ENCODE measurements around the gene EAPP.
"Not testable (repeated sequence)": the region's sequence is repeated elsewhere in the genome, so short reads cannot be mapped to it uniquely, and the experiment has no call there.

The EAPP gene, protein sequence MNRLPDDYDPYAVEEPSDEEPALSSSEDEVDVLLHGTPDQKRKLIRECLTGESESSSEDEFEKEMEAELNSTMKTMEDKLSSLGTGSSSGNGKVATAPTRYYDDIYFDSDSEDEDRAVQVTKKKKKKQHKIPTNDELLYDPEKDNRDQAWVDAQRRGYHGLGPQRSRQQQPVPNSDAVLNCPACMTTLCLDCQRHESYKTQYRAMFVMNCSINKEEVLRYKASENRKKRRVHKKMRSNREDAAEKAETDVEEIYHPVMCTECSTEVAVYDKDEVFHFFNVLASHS

DNA sequence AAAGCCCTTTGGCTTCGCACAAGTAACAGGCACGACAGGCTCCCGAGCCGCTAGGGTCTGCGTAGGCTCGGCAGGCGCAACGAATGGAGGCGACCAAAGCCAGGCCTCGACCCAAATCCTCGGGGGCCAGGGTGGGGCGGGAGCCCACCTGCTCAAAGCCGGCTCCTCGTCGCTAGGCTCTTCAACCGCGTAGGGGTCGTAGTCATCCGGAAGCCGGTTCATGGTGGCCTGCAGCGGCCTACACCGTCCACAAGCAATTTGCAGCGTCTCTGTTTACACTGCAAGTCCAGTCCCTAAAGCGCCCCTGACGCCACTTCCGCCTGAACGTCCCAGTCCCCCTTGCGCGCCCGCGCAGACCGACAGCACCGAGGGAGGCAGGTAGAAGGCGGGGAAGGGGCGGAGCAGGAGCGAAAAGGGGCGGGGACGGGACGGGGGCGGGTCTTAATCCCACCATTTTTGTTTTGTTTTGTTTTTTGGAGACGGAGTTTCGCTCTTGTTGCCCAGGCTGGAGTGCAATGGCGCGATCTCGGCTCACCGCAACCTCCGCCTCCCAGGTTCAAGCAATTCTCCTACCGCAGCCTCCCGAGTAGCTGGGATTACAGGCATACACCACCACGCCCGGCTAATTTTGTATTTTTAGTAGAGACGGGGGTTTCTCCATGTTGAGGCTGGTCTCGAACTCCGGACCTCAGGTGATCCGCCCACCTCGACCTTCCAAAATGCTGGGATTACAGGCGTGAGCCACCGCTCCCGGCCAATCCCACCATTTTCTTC lies at the start of gene EAPP:
EAPP (minus strand) TSS at position 295 of the 774 bp plus-strand sequence; CDS start at position 222, 73 bp downstream.
- in situ Hi-C loops (cut with MboI; ENCODE audit: low sequenced_read_pairs), result no loop called here

DNA sequence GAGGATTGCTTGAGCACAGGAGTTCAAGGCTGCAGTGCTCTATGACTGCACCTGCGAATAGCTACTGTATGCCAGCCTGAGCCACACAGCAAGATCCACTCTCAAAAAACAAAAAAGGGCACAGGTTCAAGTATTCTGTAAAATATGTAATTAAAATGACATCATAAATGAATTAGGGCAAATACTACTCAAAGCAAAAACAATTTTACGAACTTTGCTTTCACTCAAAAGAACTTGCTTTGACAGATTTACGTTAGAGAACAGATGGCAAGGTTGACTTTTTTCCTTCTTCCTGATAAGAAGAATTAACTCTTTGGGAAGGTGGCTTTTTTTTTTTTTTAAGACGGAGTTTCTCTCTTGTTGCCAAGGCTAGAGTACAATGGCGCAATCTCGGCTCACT lies 44.0 kb upstream of the EAPP start:
- in situ Hi-C loops (cut with MboI; ENCODE audit: low sequenced_read_pairs), result no loop called here

DNA sequence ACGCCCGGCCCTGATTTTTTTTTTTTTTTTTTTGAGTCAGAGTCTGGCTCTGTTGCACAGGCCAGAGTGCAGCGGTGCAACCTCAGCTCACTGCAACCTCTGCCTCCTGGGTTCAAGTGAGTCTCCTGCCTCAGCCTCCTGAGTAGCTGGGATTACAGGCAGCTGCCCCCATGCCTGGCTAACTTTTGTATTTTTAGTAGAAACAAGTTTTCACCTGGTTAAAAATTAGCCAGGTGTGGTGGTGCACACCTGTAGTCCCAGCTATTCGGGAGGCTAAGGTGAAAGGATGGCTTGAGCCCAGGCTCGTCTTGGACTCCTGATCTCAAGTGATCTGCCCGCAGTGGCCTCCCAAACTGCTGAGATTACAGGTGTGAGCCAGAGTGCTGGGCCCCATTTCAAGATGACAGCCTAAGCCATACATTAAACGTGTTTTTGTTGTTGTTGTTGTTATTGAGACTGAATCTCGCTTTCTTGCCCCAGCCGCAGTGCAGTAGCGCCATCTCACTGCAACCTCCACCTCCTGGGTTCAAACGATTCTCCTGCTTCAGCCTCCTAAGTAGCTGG lies 42.7 kb upstream of the EAPP start:
- in situ Hi-C loops (cut with MboI; ENCODE audit: low sequenced_read_pairs), result no loop called here

- in situ Hi-C loops (cut with MboI; ENCODE audit: low sequenced_read_pairs), result no loop called here
Observed at GRCh38 chr14:34580381-34580780, 40.9 kb upstream of the EAPP start.

GRCh38 chr14:34571771-34572170 lies 32.3 kb upstream of the EAPP start:
- in situ Hi-C loops (cut with MboI; ENCODE audit: low sequenced_read_pairs), result no loop called here

DNA sequence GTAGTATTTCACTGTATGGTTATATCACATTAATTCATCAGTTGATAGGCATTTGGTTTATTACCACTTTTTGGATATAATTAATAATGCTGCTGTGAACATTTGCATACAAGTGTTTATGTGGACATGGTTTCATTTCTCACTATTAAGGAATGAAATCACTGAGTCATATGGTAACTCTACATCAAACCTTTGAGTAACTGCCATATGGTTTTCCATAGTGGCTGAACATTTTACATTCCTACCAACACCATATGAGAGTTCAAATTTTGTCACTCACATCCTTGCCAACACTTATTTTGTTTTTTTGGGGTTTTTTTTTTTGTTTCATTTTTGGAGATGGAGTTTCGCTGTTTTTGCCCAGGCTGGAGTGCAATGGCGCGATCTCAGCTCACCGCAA lies 30.2 kb upstream of the EAPP start:
- in situ Hi-C loops (cut with MboI; ENCODE audit: low sequenced_read_pairs), result no loop called here

GRCh38 chr14:34568803-34569202 lies 29.3 kb upstream of the EAPP start:
- in situ Hi-C loops (cut with MboI; ENCODE audit: low sequenced_read_pairs), result no loop called here

- in situ Hi-C loops (cut with MboI; ENCODE audit: low sequenced_read_pairs), result no loop called here
Observed at GRCh38 chr14:34562776-34563150, 23.3 kb upstream of the EAPP start.

GRCh38 chr14:34562037-34562775 lies 22.7 kb upstream of the EAPP start:
- in situ Hi-C loops (cut with MboI; ENCODE audit: low sequenced_read_pairs), result not testable (repeated sequence)

DNA sequence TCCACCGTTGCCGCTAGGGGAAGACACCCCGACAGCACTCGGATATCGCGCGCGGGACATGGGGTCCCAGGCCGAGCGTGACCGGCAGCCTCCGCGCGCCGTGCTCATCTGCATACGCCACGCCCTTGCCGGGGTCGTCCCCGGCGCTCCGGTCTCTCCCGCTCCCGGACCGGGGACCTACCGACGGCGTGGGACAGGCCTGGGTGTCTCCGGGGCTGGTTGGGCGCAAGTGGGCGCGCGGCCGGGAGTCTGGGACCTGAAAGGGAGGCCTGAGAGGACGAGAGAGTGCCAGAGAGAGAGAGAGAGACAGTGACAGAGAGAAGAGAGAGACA lies 17.0 kb upstream of the EAPP start:
- in situ Hi-C loops (cut with MboI; ENCODE audit: low sequenced_read_pairs), result not testable (repeated sequence)

- in situ Hi-C loops (cut with MboI; ENCODE audit: low sequenced_read_pairs), result not testable (repeated sequence)
Observed at GRCh38 chr14:34555583-34556497, 16.3 kb upstream of the EAPP start.

DNA sequence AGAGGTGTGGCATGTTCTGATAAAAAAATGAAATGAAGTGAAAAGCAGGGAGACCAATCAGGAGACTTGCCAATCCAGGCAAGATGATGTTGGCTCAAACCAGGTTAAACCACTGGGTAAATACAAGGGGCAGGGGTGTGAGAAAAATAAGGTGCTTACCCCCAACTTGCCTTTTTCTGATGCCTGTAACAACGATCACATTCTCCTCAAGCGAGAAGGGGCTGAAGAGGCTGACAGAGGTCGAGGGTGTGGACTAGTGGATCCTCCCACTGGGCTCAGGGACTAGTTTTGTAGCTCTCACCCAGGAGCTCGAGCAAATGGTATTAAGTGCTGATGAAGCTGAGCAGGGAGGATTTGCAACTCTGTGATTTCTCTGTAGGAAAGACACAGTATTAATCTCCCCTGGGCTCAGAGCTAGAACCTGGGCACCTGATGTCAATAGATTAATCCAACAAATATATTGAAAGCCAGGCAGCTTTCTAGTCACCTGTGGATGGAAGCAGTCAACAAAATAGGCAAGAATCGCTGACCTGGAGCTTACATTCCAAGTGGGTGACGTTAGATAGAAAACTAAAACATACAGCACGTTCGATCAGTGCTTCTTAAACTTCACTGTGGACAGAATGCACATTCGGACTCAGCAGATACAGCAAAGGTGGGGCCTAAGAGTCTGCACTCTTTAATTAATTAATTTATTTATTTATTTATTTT lies 15.2 kb upstream of the EAPP start:
- in situ Hi-C loops (cut with MboI; ENCODE audit: low sequenced_read_pairs), result no loop called here

GRCh38 chr14:34549276-34549966 lies 9.9 kb upstream of the EAPP start:
- in situ Hi-C loops (cut with MboI; ENCODE audit: low sequenced_read_pairs), result not testable (repeated sequence)

GRCh38 chr14:34548472-34548981 lies 9.0 kb upstream of the EAPP start:
- in situ Hi-C loops (cut with MboI; ENCODE audit: low sequenced_read_pairs), result no loop called here

DNA sequence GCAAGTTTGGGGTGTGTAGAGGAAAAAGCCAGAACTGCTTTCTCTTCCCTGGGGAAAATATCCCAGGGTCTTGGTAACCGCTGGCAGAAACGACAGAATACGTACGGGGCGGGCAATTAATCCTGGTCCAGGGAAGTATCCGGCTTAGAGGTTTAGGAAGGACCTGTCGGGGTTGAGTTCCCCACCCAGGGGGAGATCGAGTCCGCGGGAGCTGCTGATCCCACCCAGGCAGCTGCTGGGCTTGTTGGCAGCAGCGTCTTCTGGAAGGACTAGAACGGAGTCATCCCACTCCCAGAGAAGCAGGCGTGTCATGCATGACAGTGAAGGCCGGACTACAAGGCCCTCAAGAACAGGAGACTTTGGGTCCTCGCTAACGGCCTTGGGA lies 7.6 kb upstream of the EAPP start:
- in situ Hi-C loops (cut with MboI; ENCODE audit: low sequenced_read_pairs), result not testable (repeated sequence)

GRCh38 chr14:34546272-34547135 lies 7.0 kb upstream of the EAPP start:
- in situ Hi-C loops (cut with MboI; ENCODE audit: low sequenced_read_pairs), result not testable (repeated sequence)

- in situ Hi-C loops (cut with MboI; ENCODE audit: low sequenced_read_pairs), result not testable (repeated sequence)
Observed at GRCh38 chr14:34540181-34541059, 919 bp upstream of the EAPP start.
